Smooth muscle cell of the coronary artery (primary cell): ENCODE measurements around the gene RING1. TPM values are rescaled to one million over a fixed set of nuclear protein-coding genes. Genes with fewer than 3 reads are reported as not detected.

Source experiments
- total RNA-seq: library from RNA; depleted of rRNA; stranded (reverse); fragments of >200 nt; gene quantifications from 2 replicates; pipeline ENCODE4 v1.2.3, GENCODE V29; 2014; ENCODE audit warnings: low replicate concordance

The RING1 gene
- 33.6 and 35.0 TPM in 2 replicates for total RNA-seq

DNA sequence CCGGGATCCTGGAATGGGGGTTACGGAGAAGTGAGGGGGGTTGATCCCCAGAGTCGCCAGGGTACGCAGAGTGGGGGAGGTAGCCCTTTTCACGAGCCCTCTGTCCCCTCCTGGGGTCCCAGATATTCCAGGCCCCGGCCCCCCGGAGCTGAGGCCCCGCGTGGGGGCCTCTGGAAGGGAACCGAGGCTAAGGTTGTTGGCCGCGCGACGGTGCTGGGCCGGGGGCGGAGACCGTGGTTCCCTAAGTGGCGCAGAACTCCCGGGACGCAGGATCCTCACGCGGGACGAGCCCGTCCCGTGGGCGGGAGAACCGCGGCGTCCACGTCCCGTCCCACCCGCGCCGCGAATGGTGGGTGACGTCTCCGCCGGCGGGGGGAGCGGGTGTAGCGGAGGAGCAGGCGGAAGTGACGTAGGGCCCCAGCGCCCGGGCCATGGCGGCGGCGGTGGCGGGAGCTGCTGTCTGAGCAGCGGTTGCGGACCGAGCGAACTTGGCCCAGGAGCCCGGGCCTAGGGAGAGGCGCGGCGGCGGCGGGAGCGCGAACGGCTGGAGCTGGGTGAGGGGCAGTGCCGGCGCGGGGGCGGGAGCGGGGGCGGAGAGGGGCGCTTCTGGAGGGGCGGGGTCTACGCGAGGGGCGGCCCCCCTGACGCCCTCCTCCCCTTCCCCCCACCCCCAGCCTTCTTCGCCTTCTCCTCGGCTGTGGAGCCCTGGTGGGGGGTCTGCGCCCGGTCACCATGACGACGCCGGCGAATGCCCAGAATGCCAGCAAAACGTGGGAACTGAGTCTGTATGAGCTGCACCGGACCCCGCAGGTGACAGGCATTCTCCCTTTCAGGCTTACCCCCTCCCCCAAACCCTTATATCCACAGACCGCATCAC, at the start of gene RING1:
Gene RING1 (plus strand): TSS at position 410 of the 877 bp plus-strand sequence. CDS start 323 bp downstream, at position 733.

GRCh38 chr6:33192105-33192646, 16.1 kb upstream of the RING1 start, which contains the start of gene COL11A2:
Gene COL11A2, minus strand, starts transcription at chr6:33192467. Its CDS starts 227 bp downstream, at chr6:33192240.

GRCh38 chr6:33200219-33201146, 7.8 kb upstream of the RING1 start, which contains the start of the genes RXRB and SLC39A7:
Gene RXRB, minus strand, starts transcription at chr6:33200665. Its CDS starts 189 bp downstream, at chr6:33200476.
Gene SLC39A7, plus strand, starts transcription at chr6:33200867. Its CDS starts 379 bp downstream, at chr6:33201246.

DNA sequence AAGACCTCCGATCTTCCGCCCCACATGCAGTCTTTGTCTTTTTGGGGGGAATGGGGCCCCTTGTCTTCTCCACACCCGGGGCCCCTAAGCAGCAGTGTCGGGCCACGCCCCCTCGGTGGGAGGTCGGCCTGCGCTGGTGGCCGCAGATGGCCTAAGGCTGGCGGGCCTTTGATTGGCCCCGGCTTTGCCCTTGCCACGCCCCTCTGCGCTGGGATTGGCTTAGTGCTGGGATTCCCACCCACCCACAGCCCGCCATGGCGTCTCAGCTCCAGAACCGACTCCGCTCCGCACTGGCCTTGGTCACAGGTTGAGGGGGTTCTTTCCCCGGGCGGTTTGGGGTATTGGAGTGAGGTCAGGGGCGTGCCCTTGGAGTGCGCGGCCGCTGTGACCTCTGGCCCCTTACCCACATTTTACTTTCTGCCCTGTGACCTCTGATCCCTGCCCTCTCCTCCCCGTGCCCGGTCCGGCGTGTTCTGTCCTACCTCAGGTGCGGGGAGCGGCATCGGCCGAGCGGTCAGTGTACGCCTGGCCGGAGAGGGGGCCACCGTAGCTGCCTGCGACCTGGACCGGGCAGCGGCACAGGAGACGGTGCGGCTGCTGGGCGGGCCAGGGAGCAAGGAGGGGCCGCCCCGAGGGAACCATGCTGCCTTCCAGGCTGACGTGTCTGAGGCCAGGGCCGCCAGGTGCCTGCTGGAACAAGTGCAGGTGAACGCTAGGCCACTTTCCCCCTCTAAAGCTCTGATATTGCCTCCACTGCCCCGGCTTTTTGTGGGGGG, 3.7 kb upstream of the RING1 start, which contains the start of gene HSD17B8:
Gene HSD17B8 (plus strand): TSS at position 241 of the 776 bp plus-strand sequence. CDS start 14 bp downstream, at position 255.

Other genes starting within 250 kb of the RING1 start
- 39.6 and 40.2 TPM in 2 replicates for gene BRD2, start 239.9 kb upstream of the RING1 start, total RNA-seq
- under 0.01 TPM in 1 of 2 replicates, not detected in the other for gene HLA-DOA, start 198.9 kb upstream of the RING1 start, total RNA-seq
- 9.7 TPM in 1 of 2 replicates, not detected in the other for gene HLA-DPA1, start 134.9 kb upstream of the RING1 start, total RNA-seq
- gene HLA-DPB1, start 132.5 kb upstream of the RING1 start, total RNA-seq, result 1.4 and 17.0 TPM in 2 replicates
- 0.08 and 0.12 TPM in 2 replicates for gene COL11A2, start 16.0 kb upstream of the RING1 start, total RNA-seq
- 22.0 and 28.2 TPM in 2 replicates for gene RXRB, start 7.8 kb upstream of the RING1 start, total RNA-seq
- 105 and 195 TPM in 2 replicates for gene SLC39A7, start 7.6 kb upstream of the RING1 start, total RNA-seq
- 6.0 and 7.4 TPM in 2 replicates for gene HSD17B8, start 3.8 kb upstream of the RING1 start, total RNA-seq
- gene VPS52, start 63.4 kb downstream of the RING1 start, total RNA-seq, result 30.5 and 41.0 TPM in 2 replicates
- 6,473 and 12,642 TPM in 2 replicates for gene RPS18, start 63.6 kb downstream of the RING1 start, total RNA-seq
- gene B3GALT4, start 68.6 kb downstream of the RING1 start, total RNA-seq, result 2.6 and 5.0 TPM in 2 replicates
- 112 and 115 TPM in 2 replicates for gene WDR46, start 80.7 kb downstream of the RING1 start, total RNA-seq
- 30.9 and 45.7 TPM in 2 replicates for gene PFDN6, start 81.1 kb downstream of the RING1 start, total RNA-seq
- gene RGL2, start 90.4 kb downstream of the RING1 start, total RNA-seq, result 12.6 and 21.9 TPM in 2 replicates
- 24.9 and 45.6 TPM in 2 replicates for gene TAPBP, start 105.6 kb downstream of the RING1 start, total RNA-seq
- gene ZBTB22, start 109.2 kb downstream of the RING1 start, total RNA-seq, result 18.6 and 24.5 TPM in 2 replicates
- 31.6 and 58.4 TPM in 2 replicates for gene DAXX, start 114.5 kb downstream of the RING1 start, total RNA-seq
- gene KIFC1, start 183.3 kb downstream of the RING1 start, total RNA-seq, result 0.35 and 6.0 TPM in 2 replicates
- 12.4 and 17.4 TPM in 2 replicates for gene PHF1, start 202.5 kb downstream of the RING1 start, total RNA-seq
- gene CUTA, start 209.6 kb downstream of the RING1 start, total RNA-seq, result 95.1 and 135 TPM in 2 replicates
- 1.7 and 3.2 TPM in 2 replicates for gene SYNGAP1, start 211.6 kb downstream of the RING1 start, total RNA-seq
- gene ZBTB9, start 246.1 kb downstream of the RING1 start, total RNA-seq, result 3.5 and 5.8 TPM in 2 replicates